HEK293 (cell line): ENCODE data around the gene PNISR.

ENCODE experiments used
- CTCF ChIP-seq: fragments of 450-650 bp; formaldehyde crosslinking; IDR thresholded peaks from 2 replicates; pipeline ENCODE4 v1.5.1; 2016; ENCODE audit warnings: missing biosample characterization, missing genetic modification characterization
- RBAK ChIP-seq: fragments of 450-650 bp; formaldehyde crosslinking; IDR thresholded peaks from 2 replicates; pipeline ENCODE4 v1.5.1; 2016; ENCODE audit warnings: missing biosample characterization, missing genetic modification characterization
- ZNF184 ChIP-seq: fragments of 450-650 bp; IDR thresholded peaks from 2 replicates; pipeline ENCODE4 v1.5.1; 2018; ENCODE audit warnings: missing biosample characterization, mild to moderate bottlenecking, missing genetic modification characterization
- ZNF24 ChIP-seq: fragments of 450-650 bp; formaldehyde crosslinking; IDR thresholded peaks from 2 replicates; pipeline ENCODE4 v1.5.1; 2016; ENCODE audit warnings: missing biosample characterization, missing genetic modification characterization
- ZNF302 ChIP-seq: fragments of 450-650 bp; formaldehyde crosslinking; IDR thresholded peaks from 2 replicates; pipeline ENCODE4 v1.5.1; 2016; ENCODE audit warnings: missing biosample characterization, missing genetic modification characterization, low read depth
- ZNF311 ChIP-seq: fragments of 450-650 bp; formaldehyde crosslinking; IDR thresholded peaks from 2 replicates; pipeline ENCODE4 v1.5.1; 2017; ENCODE audit warnings: missing biosample characterization, missing genetic modification characterization, borderline replicate concordance
- ZNF433 ChIP-seq: fragments of 450-650 bp; formaldehyde crosslinking; IDR thresholded peaks from 2 replicates; pipeline ENCODE4 v1.5.1; 2016; ENCODE audit warnings: missing biosample characterization, missing genetic modification characterization, low read depth
- ZNF621 ChIP-seq: fragments of 450-650 bp; formaldehyde crosslinking; IDR thresholded peaks from 2 replicates; pipeline ENCODE4 v1.5.1; 2017; ENCODE audit warnings: missing biosample characterization, missing genetic modification characterization
- ZNF660 ChIP-seq: fragments of 450-650 bp; IDR thresholded peaks from 2 replicates; pipeline ENCODE4 v1.5.1; 2018; ENCODE audit warnings: missing biosample characterization, mild to moderate bottlenecking, missing genetic modification characterization
- TF ChIP-seq, protein P1 (sequence below): fragments of 450-650 bp; formaldehyde crosslinking; conservative IDR thresholded peaks from 2 replicates; pipeline ENCODE4 v1.5.1; 2016; ENCODE audit warnings: low read depth, missing biosample characterization, missing genetic modification characterization
- TF ChIP-seq, protein P2 (sequence below): sonication (generic); formaldehyde crosslinking; IDR thresholded peaks from 2 replicates; pipeline ENCODE4 v1.8.1; 2022; ENCODE audit warnings: mild to moderate bottlenecking, moderate library complexity, missing genetic modification reagents

DNA sequence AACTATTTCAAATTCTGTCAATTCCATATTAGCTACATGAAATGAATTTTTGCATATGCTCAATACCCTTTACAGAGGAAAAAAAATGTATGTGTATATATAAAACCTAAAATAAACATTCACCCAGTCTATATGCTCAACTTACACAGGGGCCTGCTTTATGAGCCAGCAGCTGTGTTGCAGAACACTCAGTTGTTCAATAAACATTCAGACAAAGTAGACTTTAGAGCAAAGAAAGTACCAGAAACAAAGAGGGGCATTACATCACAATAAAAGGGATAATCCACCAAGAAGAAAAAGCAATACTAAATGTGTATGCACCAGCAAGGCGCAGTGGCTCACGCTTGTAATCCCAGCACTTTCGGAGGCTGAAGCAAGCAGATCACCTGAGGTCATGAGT is 40.6 kb downstream of the PNISR start:
- no peak for TF ChIP-seq CTCF
- TF ChIP-seq ZNF660 (tag by site-specific recombination): no peak
- no peak for TF ChIP-seq ZNF24 (tag by site-specific recombination)
- TF ChIP-seq ZNF433 (tag by site-specific recombination): no peak
- no peak for TF ChIP-seq ZNF311 (tag by site-specific recombination)
- no peak for TF ChIP-seq RBAK (tag by site-specific recombination)
- no peak for TF ChIP-seq ZNF621 (tag by site-specific recombination)
- TF ChIP-seq ZNF184 (tag by site-specific recombination): no peak
- TF ChIP-seq, protein P1, sequence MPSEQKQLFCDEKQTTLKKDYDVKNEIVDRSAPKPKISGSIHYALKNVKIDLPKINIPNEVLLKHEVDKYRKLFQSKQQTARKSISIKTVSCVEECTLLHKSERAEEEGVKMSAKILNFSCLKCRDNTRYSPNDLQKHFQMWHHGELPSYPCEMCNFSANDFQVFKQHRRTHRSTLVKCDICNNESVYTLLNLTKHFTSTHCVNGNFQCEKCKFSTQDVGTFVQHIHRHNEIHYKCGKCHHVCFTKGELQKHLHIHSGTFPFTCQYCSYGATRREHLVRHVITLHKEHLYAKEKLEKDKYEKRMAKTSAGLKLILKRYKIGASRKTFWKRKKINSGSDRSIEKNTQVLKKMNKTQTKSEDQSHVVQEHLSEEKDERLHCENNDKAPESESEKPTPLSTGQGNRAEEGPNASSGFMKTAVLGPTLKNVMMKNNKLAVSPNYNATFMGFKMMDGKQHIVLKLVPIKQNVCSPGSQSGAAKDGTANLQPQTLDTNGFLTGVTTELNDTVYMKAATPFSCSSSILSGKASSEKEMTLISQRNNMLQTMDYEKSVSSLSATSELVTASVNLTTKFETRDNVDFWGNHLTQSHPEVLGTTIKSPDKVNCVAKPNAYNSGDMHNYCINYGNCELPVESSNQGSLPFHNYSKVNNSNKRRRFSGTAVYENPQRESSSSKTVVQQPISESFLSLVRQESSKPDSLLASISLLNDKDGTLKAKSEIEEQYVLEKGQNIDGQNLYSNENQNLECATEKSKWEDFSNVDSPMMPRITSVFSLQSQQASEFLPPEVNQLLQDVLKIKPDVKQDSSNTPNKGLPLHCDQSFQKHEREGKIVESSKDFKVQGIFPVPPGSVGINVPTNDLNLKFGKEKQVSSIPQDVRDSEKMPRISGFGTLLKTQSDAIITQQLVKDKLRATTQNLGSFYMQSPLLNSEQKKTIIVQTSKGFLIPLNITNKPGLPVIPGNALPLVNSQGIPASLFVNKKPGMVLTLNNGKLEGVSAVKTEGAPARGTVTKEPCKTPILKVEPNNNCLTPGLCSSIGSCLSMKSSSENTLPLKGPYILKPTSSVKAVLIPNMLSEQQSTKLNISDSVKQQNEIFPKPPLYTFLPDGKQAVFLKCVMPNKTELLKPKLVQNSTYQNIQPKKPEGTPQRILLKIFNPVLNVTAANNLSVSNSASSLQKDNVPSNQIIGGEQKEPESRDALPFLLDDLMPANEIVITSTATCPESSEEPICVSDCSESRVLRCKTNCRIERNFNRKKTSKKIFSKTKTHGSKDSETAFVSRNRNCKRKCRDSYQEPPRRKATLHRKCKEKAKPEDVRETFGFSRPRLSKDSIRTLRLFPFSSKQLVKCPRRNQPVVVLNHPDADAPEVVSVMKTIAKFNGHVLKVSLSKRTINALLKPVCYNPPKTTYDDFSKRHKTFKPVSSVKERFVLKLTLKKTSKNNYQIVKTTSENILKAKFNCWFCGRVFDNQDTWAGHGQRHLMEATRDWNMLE (tag by site-specific recombination): no peak
- TF ChIP-seq, protein P2, sequence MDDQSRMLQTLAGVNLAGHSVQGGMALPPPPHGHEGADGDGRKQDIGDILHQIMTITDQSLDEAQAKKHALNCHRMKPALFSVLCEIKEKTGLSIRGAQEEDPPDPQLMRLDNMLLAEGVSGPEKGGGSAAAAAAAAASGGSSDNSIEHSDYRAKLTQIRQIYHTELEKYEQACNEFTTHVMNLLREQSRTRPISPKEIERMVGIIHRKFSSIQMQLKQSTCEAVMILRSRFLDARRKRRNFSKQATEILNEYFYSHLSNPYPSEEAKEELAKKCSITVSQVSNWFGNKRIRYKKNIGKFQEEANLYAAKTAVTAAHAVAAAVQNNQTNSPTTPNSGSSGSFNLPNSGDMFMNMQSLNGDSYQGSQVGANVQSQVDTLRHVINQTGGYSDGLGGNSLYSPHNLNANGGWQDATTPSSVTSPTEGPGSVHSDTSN: no peak
- no peak for TF ChIP-seq ZNF302 (tag by site-specific recombination)
